K562 (cell line): ENCODE measurements around the gene HMGA1. TPM values are rescaled to one million over a fixed set of nuclear protein-coding genes. Genes with fewer than 3 reads are reported as not detected.

ENCODE experiments used
- ELK3 ChIP-seq: fragments of 450-650 bp; formaldehyde crosslinking; IDR thresholded peaks from 2 replicates; pipeline ENCODE4 v1.4.0; 2020; ENCODE audit warnings: mild to moderate bottlenecking
- GATAD2A ChIP-seq: fragments of 450-650 bp; IDR thresholded peaks from 2 replicates; pipeline ENCODE4 v1.6.1; 2017
- HDAC3 ChIP-seq: fragments of 450-650 bp; IDR thresholded peaks from 2 replicates; pipeline ENCODE4 v1.6.1; 2018; ENCODE audit warnings: borderline replicate concordance, mild to moderate bottlenecking, moderate library complexity; ENCODE audit not compliant: partially characterized antibody
- KLF16 ChIP-seq: IDR thresholded peaks from 2 replicates; pipeline ENCODE4 v1.6.1; 2016; ENCODE audit warnings: antibody characterized with exemption
- RBM22 ChIP-seq: fragments of 200-400 bp; formaldehyde crosslinking; IDR thresholded peaks from 2 replicates; pipeline ENCODE4 v1.6.1; 2018; ENCODE audit warnings: low read length, low read depth; ENCODE audit not compliant: poor library complexity, severe bottlenecking
- RREB1 ChIP-seq: fragments of 250-450 bp; sonication (Bioruptor Pico); IDR thresholded peaks from 2 replicates; pipeline ENCODE4 v1.4.0; 2020
- TCFL5 ChIP-seq: fragments of 250-450 bp; sonication (Bioruptor Pico); conservative IDR thresholded peaks from 2 replicates; pipeline ENCODE4 v1.6.1; 2021; ENCODE audit warnings: mild to moderate bottlenecking, moderate library complexity, matching md5 sums
- ZMIZ1 ChIP-seq, 2 experiments: fragments of 150-350 bp in 1 of 2; IDR thresholded peaks; 2 replicates each; pipeline ENCODE4 v1.6.1; 2012 to 2016; ENCODE audit warnings: low read depth in 2 of 2, low read length in 2 of 2, mild to moderate bottlenecking in 1 of 2, moderate library complexity in 1 of 2
- ZNF253 ChIP-seq: fragments of 250-450 bp; sonication (Bioruptor Pico); conservative IDR thresholded peaks from 2 replicates; pipeline ENCODE4 v1.6.1; 2021; ENCODE audit warnings: mild to moderate bottlenecking
- polyA plus RNA-seq, 8 experiments: library from polyadenylated mRNA; depleted of rRNA in 4 of 8; stranded (reverse) in 5 of 8; unstranded in 3 of 8; fragments of >200 nt; fragmentation: Nextera tagmentation in 2 of 8; fragmentation: Illumina TruSeq in 1 of 8; extraction: Ambion mirVana in 2 of 8; extraction: Trizol in 1 of 8; gene quantifications; 2 replicates each; pipeline versions ENCODE4 v1.2.1 to v1.2.3, GENCODE V29; 2011 to 2014; ENCODE audit warnings: inconsistent platforms in 1 of 8, missing spikeins in 1 of 8
- total RNA-seq, 7 experiments: library from RNA; depleted of rRNA in 6 of 7; stranded (reverse); fragments of >200 nt in 6 of 7; fragmentation: Illumina TruSeq in 2 of 7; extraction: Trizol in 2 of 7; gene quantifications; 2 replicates each; pipeline versions ENCODE4 v1.2.1 to v1.2.3, GENCODE V29; 2011 to 2021; ENCODE audit warnings: low replicate concordance in 1 of 7
- TF ChIP-seq, protein P1 (sequence below): sonication (generic); formaldehyde crosslinking; IDR thresholded peaks from 2 replicates; pipeline ENCODE4 v1.8.0; 2022; ENCODE audit warnings: missing genetic modification reagents, mild to moderate bottlenecking, borderline replicate concordance

HMGA1 gene
- total and polyA plus RNA-seq, 9 of the 15 experiments (the other 6 are each of a cell fraction or from before 2014, with no cell fraction given): 27.8 to 1,947 (median 594) TPM

- TF ChIP-seq RREB1 (CRISPR knock-in tag) (no peak), RBM22 (no peak), GATAD2A (no peak), KLF16 (no peak), ELK3 (CRISPR knock-in tag) (no peak), ZMIZ1 (IDR thresholded peaks at IDR 0.05; ENCODE audit: low read depth in 2 of 2, low read length in 2 of 2) (no peak), TCFL5 (CRISPR knock-in tag) (no peak), HDAC3 (no peak), ZNF253 (CRISPR knock-in tag) (no peak)
- TF ChIP-seq, protein P1, sequence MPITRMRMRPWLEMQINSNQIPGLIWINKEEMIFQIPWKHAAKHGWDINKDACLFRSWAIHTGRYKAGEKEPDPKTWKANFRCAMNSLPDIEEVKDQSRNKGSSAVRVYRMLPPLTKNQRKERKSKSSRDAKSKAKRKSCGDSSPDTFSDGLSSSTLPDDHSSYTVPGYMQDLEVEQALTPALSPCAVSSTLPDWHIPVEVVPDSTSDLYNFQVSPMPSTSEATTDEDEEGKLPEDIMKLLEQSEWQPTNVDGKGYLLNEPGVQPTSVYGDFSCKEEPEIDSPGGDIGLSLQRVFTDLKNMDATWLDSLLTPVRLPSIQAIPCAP: no peak
Observed at GRCh38 chr6:34260576-34261267, 24.0 kb downstream of the HMGA1 start (continued).
